Ascending aorta (tissue), 2 donors: ENCODE results near the gene CAMTA1. TPM values are rescaled to one million over a fixed set of nuclear protein-coding genes. Genes with fewer than 3 reads are reported as not detected.

Experiments
- DNase-seq, 2 donors: peaks; one replicate each; pipeline ENCODE4 v3.0.0-alpha.2; 2019; ENCODE audit warnings: low spot score in 2 of 2
- H3K27ac ChIP-seq, 2 donors: fragments of 200-600 bp; sonication (generic); one replicate each; pipeline ENCODE4 v1.5.1; 2016 to 2017; ENCODE audit warnings: mild to moderate bottlenecking in 1 of 2
- H3K27me3 ChIP-seq: fragments of 200-600 bp; sonication (generic); one replicate; pipeline ENCODE4 v1.5.1; 2017
- H3K36me3 ChIP-seq, 2 donors: fragments of 200-600 bp; sonication (generic); one replicate each; pipeline ENCODE4 v1.5.1; 2016
- H3K4me1 ChIP-seq, 2 donors: fragments of 200-600 bp; sonication (generic); one replicate each; pipeline ENCODE4 v1.5.1; 2016 to 2017; ENCODE audit warnings: mild to moderate bottlenecking in 1 of 2
- H3K4me3 ChIP-seq, 2 donors: fragments of 200-600 bp; sonication (generic); one replicate each; pipeline ENCODE4 v1.5.1; 2016 to 2017; ENCODE audit warnings: mild to moderate bottlenecking in 1 of 2
- H3K9me3 ChIP-seq, 2 donors: fragments of 200-600 bp; sonication (generic); one replicate each; pipeline ENCODE4 v1.5.1; 2016
- CTCF ChIP-seq, 3 experiments: fragments of 200-600 bp in 2 of 3; fragments of 450-650 bp in 1 of 3; sonication (generic) in 2 of 3; IDR thresholded peaks; one replicate each; pipeline ENCODE4 v1.5.1; 2016 to 2019; ENCODE audit warnings: antibody characterized with exemption in 3 of 3, mild to moderate bottlenecking in 1 of 3, moderate library complexity in 1 of 3
- intact Hi-C: fragments of 100-400 bp; cut with DNase I; formaldehyde crosslinking; loops from one replicate; pipeline ENCODE4 v1.15.1; 2023
- total RNA-seq: library from RNA; depleted of rRNA; stranded (reverse); fragments of >200 nt; gene quantifications from one replicate; pipeline ENCODE4 v1.1.0, GENCODE V29; 2016

CAMTA1 gene
- total RNA-seq, 1 donor from 2014 or later: 53.3 TPM

GRCh38 chr1:6948416-6948815, 163.2 kb downstream of the CAMTA1 start:
- Histone ChIP-seq H3K9me3 (no peaks in the 10 kb centered on the region), H3K27ac (no peak overlapping the region), H3K4me3 (no peak overlapping the region), H3K36me3 (no peaks in the 10 kb centered on the region), H3K27me3 (no peaks in the 10 kb centered on the region), H3K4me1 (no peaks in the 10 kb centered on the region)
- no peak for DNase-seq
- intact Hi-C loops: no loop called here
- TF ChIP-seq CTCF (IDR thresholded peaks at IDR 0.05): no peak

GRCh38 chr1:6948861-6949260, 163.6 kb downstream of the CAMTA1 start:
- no peaks in the 10 kb centered on the region for H3K4me1 ChIP-seq
- no peak overlapping the region for H3K4me3 ChIP-seq
- no peaks in the 10 kb centered on the region for H3K27me3 ChIP-seq
- no peak for DNase-seq
- H3K27ac ChIP-seq: no peak overlapping the region
- H3K9me3 ChIP-seq: no peaks in the 10 kb centered on the region
- intact Hi-C loops: no loop called here
- H3K36me3 ChIP-seq: no peaks in the 10 kb centered on the region
- no peak for TF ChIP-seq CTCF (IDR thresholded peaks at IDR 0.05)

GRCh38 chr1:6950001-6950765, 164.9 kb downstream of the CAMTA1 start:
- no peaks in the 10 kb centered on the region for H3K36me3 ChIP-seq
- no peak for DNase-seq
- no peak overlapping the region for H3K4me3 ChIP-seq
- H3K27me3 ChIP-seq: no peaks in the 10 kb centered on the region
- H3K9me3 ChIP-seq: no peaks in the 10 kb centered on the region
- H3K27ac ChIP-seq: no peak overlapping the region
- no peaks in the 10 kb centered on the region for H3K4me1 ChIP-seq
- no peak for TF ChIP-seq CTCF (IDR thresholded peaks at IDR 0.05)
- intact Hi-C loops: no loop called here

GRCh38 chr1:6951536-6951935, 166.3 kb downstream of the CAMTA1 start:
- no peak for TF ChIP-seq CTCF (IDR thresholded peaks at IDR 0.05)
- no peaks in the 10 kb centered on the region for H3K36me3 ChIP-seq
- no peaks in the 10 kb centered on the region for H3K4me1 ChIP-seq
- no peak overlapping the region for H3K4me3 ChIP-seq
- intact Hi-C loops: no loop called here
- DNase-seq: no peak
- no peaks in the 10 kb centered on the region for H3K27me3 ChIP-seq
- H3K9me3 ChIP-seq: no peaks in the 10 kb centered on the region
- no peak overlapping the region for H3K27ac ChIP-seq

- H3K27me3 ChIP-seq: no peaks in the 10 kb centered on the region
- no peaks in the 10 kb centered on the region for H3K36me3 ChIP-seq
- no peak overlapping the region for H3K27ac ChIP-seq
- TF ChIP-seq CTCF (IDR thresholded peaks at IDR 0.05): no peak
- no peaks in the 10 kb centered on the region for H3K9me3 ChIP-seq
- intact Hi-C loops: no loop called here
- DNase-seq: no peak
- H3K4me1 ChIP-seq: no peaks in the 10 kb centered on the region
- H3K4me3 ChIP-seq: no peak overlapping the region
Observed at GRCh38 chr1:6953216-6953615, 168.0 kb downstream of the CAMTA1 start.
